HG03097 (cell line): ENCODE results near the gene ABCF2.

Experiments
- ATAC-seq: cut with Tn5 transposase; IDR thresholded peaks from one replicate; pipeline ENCODE4 v1.9.1; 2021; ENCODE audit not compliant: unreplicated experiment, low FRiP score

ABCF2 gene

GRCh38 chr7:151175047-151175792 is 51.8 kb downstream of the ABCF2 start:
- no peak for ATAC-seq

- ATAC-seq: no peak
Measured at GRCh38 chr7:151174246-151175046, 52.6 kb downstream of the ABCF2 start.

GRCh38 chr7:151173386-151174245 is 53.4 kb downstream of the ABCF2 start:
- ATAC-seq: no peak

GRCh38 chr7:151172273-151173141 is 54.5 kb downstream of the ABCF2 start:
- ATAC-seq: peak; percentile 69

- ATAC-seq: no peak
Measured at GRCh38 chr7:151168787-151169162, 58.2 kb downstream of the ABCF2 start.

GRCh38 chr7:151168003-151168786 is 58.8 kb downstream of the ABCF2 start:
- no peak for ATAC-seq

GRCh38 chr7:151167197-151167961 is 59.6 kb downstream of the ABCF2 start, which contains the start of gene GBX1:
TSS of gene GBX1 (minus strand) at chr7:151167694. CDS start at chr7:151167548, 146 bp downstream.
- no peak for ATAC-seq

- ATAC-seq: no peak
Measured at GRCh38 chr7:151166629-151167196, 60.3 kb downstream of the ABCF2 start.
